Pancreas (tissue), 10 donors: ENCODE results near the gene FBLN7. TPM values are rescaled to one million over a fixed set of nuclear protein-coding genes. Genes with fewer than 3 reads are reported as not detected.

Experiments
- ATAC-seq, 4 donors: fragments of 200-7000 bp; cut with Tn5 transposase; one replicate each; pipeline versions ENCODE4 v1.8.0 to v1.9.1; 2020; ENCODE audit warnings: mild to moderate bottlenecking in 4 of 4, moderate library complexity in 4 of 4
- DNase-seq, 6 donors: peaks; one replicate each; pipeline ENCODE4 v3.0.0-alpha.2; 2020
- FAIRE-seq: peaks from 2 replicates; lab custom pipeline; 2012; peaks lifted over from hg19 to GRCh38; lab: Jason Lieb, UNC
- H3K27ac ChIP-seq, 4 donors: fragments of 200-600 bp; sonication (generic); 1 replicate in 3 of 4; 2 replicates in 1 of 4; pipeline versions ENCODE4 v1.5.0 to v1.8.0; 2020
- H3K27me3 ChIP-seq, 4 donors: fragments of 200-600 bp; one replicate each; pipeline ENCODE4 v1.8.0; 2021
- H3K36me3 ChIP-seq, 3 donors: fragments of 200-600 bp; sonication (generic) in 1 of 3; one replicate each; pipeline versions ENCODE4 v1.5.0 to v1.8.0; 2020 to 2021
- H3K4me1 ChIP-seq, 3 donors: fragments of 200-600 bp; one replicate each; pipeline ENCODE4 v1.8.0; 2021
- H3K4me3 ChIP-seq, 4 donors: fragments of 200-600 bp; sonication (generic) in 2 of 4; one replicate each; pipeline versions ENCODE4 v1.5.0 to v1.8.0; 2020 to 2021
- H3K9me3 ChIP-seq, 4 donors: fragments of 200-600 bp; one replicate each; pipeline ENCODE4 v1.8.0; 2021
- CTCF ChIP-seq, 4 donors: fragments of 200-600 bp; sonication (generic) in 3 of 4; IDR thresholded peaks; one replicate each; pipeline versions ENCODE4 v1.5.0 to v1.8.0; 2021; ENCODE audit warnings: antibody characterized with exemption in 4 of 4
- WGBS, 2 donors: extraction: QIAGEN DNeasy Blood & Tissue Kit; methylation state at CpG; one replicate each; pipeline ENCODE4 v1.1.7; 2013; 5-methylcytosine and 5-hydroxymethylcytosine counted together
- intact Hi-C, 3 donors: fragments of 100-400 bp; cut with DNase I; formaldehyde crosslinking; loops; one replicate each; pipeline versions ENCODE4 v1.11.1 to v1.14.2; 2022
- polyA plus RNA-seq, 2 donors: library from polyadenylated mRNA; stranded (reverse); fragments of 200-250 nt; gene quantifications; one replicate each; pipeline ENCODE4 v1.2.3, GENCODE V29; 2013
- total RNA-seq, 6 donors: library from RNA; stranded (reverse); fragmentation: NEBNext Ultra II Directional in 4 of 6; extraction: Animal tissue kit (Norgen Biotek cat#: 25700) in 4 of 6; gene quantifications; one replicate each; pipeline versions ENCODE4 v1.2.1 to v1.2.4, GENCODE V29; 2021 to 2023
- donor health status: healthy with polysubstance abuse.
- donor health status: DM: no; HTN: no; CAD: no; lungs with moderate emphysema.
- donor health status: DM: no; HTN: no; CAD: no.
- donor health status: control.
- donor health status: control.
- donor health status: Bipolar disorder and iron deficiency.
- donor health status: DM: yes; HTN: yes; CAD: no.
- donor health status: DM: no; HTN: no; CAD: no.
- donor health status: DM: no; HTN: no; CAD: no.
- donor health status: DM: yes; HTN: yes; CAD: no.

Gene FBLN7
- total and polyA plus RNA-seq, 8 donors, result 0.51 to 2.8 (median 0.83) TPM

GRCh38 chr2:112187805-112188596 is 49.8 kb downstream of the FBLN7 start:
- Histone ChIP-seq H3K9me3 (no peaks in the 10 kb centered on the region), H3K36me3 (no peaks in the 10 kb centered on the region), H3K27me3 (no peaks in the 10 kb centered on the region), H3K27ac (no peak overlapping the region), H3K4me3 (no peak overlapping the region), H3K4me1 (no peaks in the 10 kb centered on the region)
- FAIRE-seq (no peak), DNase-seq (no peak), ATAC-seq (peak in 3 of 4 donors; percentile 43 to 67 (median 44))
- WGBS, 2 donors, result 69% methylated on average over 9 of the region's 9 CpGs
- no peak for TF ChIP-seq CTCF (IDR thresholded peaks at IDR 0.05)
- intact Hi-C loops, result no loop called here

- FAIRE-seq (no peak), ATAC-seq (no peak), DNase-seq (no peak)
- no peaks in the 10 kb centered on the region for H3K36me3 ChIP-seq
- intact Hi-C loops, result no loop called here
- H3K9me3 ChIP-seq, result no peaks in the 10 kb centered on the region
- no peaks in the 10 kb centered on the region for H3K27me3 ChIP-seq
- no peak for TF ChIP-seq CTCF (IDR thresholded peaks at IDR 0.05)
- 93 to 95% methylated on average over 3 of the region's 3 CpGs for WGBS, 2 donors
- no peak overlapping the region for H3K27ac ChIP-seq
- H3K4me1 ChIP-seq, result no peaks in the 10 kb centered on the region
- H3K4me3 ChIP-seq, result no peak overlapping the region
These were observed 50.9 kb downstream of the FBLN7 start for GRCh38 chr2:112189001-112189556.

- Histone ChIP-seq H3K36me3 (no peaks in the 10 kb centered on the region), H3K27ac (no peak overlapping the region), H3K9me3 (no peaks in the 10 kb centered on the region), H3K27me3 (no peaks in the 10 kb centered on the region), H3K4me3 (no peak overlapping the region), H3K4me1 (no peaks in the 10 kb centered on the region)
- WGBS, 2 donors, result 94% methylated on average over 2 of the region's 2 CpGs
- FAIRE-seq, result no peak
- intact Hi-C loops, result no loop called here
- no peak for ATAC-seq
- DNase-seq, result no peak
- no peak for TF ChIP-seq CTCF (IDR thresholded peaks at IDR 0.05)
These were observed 55.8 kb downstream of the FBLN7 start for GRCh38 chr2:112194028-112194427.

GRCh38 chr2:112194482-112194881 is 56.3 kb downstream of the FBLN7 start:
- TF ChIP-seq CTCF (IDR thresholded peaks at IDR 0.05), result no peak
- no peak for FAIRE-seq
- Histone ChIP-seq H3K4me1 (no peaks in the 10 kb centered on the region), H3K4me3 (no peak overlapping the region), H3K27ac (no peak overlapping the region), H3K9me3 (no peaks in the 10 kb centered on the region), H3K27me3 (no peaks in the 10 kb centered on the region), H3K36me3 (no peaks in the 10 kb centered on the region)
- 77 to 78% methylated on average over 4 of the region's 4 CpGs for WGBS, 2 donors
- no peak for ATAC-seq
- DNase-seq, result no peak
- intact Hi-C loops, result no loop called here
